NCI-H187 (cell line): Measurements from ENCODE around the gene MISP.

Experiments
- DNase-seq, 2 experiments: peaks; one replicate each; lab custom pipeline; 2025; lab: John Stamatoyannopoulos, UW

MISP gene

DNA sequence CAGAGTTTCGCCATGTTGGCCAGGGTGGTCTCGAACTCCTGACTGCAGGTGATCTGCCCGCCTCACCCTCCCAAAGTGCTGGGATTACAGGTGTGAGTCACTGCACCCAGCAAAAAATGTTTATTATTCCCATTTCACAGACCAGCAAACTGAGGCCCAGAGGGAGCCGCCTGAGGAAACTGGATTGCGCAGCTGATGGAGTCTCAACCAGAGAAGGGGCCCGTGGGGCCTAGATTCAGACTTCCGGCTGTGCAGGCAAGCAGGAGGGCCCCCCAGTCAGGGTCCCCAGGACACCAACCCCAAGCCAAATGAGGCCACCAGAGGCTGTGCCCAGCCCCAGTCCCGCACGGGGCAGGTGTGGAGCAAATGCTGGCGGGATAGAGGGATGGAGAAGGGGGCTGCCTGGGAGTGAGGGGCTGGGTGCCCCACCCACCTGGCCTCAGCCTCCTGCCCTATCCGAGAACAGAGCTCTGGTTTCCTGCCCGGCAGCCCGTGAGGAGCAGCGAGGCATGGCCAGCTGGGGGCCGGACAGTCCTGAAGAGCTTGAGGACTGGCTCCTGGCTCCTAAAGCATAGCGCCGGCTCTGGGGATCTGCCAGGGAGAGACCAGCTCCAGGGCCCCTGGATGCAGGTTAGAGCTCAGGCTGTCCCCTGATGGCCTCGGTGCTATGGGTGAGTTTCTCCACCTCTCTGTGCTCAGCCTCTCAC, 22.0 kb downstream of the MISP start:
- DNase-seq: no peak

DNA sequence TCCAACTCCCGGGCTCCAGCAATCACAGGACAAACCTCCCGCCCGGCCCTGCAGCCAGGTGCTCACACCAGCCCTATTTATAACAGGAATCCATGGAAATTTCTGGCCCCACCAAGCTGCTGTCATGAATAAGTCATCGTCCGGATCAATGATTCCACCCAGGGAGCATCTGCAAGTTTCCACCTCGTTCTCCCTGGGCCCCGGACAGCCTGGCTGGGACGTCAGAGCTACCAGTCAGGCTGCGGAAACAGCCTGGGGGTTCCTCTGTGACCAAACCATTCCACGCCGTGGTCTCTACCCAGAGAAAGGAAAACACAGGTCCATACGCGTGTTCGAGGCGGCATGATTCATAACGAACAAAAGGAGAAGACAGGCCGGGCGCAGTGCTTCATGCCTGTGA, 25.6 kb downstream of the MISP start:
- no peak for DNase-seq

DNA sequence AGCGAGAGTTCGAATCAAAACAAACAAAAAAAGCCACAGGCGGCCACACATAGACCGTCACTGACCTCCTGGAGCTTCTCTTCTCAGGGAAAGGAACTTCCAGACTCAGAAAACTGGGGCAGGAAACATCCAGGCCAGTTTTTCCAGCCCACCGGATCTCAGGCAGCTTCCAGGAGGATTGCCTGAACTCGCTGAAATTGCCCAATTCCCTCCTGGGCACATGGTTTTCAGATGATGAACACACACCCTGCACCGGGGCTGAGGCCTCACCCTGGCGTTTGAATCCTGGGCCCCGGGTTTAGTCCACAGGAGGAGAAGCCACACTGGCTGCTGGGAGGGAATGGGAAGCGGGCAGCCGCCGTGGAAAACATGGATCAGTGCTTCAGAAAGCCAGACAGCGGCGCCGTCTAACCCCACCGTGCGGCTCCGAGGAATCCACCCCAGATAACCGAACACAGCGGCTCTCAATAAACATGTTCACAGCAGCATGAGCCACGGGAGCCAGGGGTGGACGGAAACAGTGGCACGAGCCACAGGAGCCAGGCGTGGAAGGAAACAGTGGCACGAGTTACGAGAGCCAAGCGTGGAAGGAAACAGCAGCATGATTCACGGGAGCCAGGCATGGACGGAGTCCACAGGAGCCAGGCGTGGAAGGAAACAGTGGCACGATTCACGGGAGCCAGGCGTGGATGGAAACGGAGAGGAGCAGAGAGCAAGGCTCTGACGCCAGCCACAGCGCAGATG, 28.2 kb downstream of the MISP start:
- no peak for DNase-seq

DNA sequence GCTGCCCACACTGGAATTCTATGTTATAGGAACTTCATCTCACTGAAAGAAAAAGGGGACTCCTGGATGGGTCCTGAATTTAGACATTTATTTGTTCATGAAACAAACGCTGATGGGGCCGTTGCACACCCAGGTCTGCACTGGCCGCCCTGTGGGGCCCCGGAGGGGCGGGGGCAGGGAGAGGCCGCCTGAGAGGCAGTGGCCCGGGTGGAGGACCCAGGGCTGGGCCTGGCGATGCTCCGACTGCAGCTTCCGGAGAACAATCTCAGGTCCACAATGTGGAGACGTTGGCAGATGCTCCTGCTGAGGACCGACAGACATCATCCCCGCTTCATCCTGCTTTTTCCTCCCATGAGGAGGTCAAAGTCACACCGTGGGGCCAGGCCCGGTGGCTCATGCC, 30.0 kb downstream of the MISP start:
- no peak for DNase-seq

DNA sequence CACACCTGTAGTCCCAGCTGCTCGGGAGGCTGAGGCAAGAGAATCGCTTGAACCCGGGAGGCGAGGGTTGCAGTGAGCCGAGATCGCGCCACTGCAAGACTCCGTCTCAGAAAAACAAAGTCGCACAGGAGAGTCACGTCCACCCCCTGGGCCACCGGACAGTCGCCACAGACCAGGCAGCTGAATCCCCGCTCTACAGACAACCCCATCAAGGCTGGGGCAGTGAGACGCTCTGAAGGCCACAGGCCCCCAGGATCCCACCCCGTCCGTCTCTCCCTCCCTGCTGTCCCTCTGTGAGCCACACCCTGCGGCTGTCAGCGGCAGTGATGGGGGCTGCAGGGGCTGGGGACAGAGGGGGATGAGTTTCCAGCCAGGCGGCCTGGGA, 30.9 kb downstream of the MISP start:
- DNase-seq: no peak

DNA sequence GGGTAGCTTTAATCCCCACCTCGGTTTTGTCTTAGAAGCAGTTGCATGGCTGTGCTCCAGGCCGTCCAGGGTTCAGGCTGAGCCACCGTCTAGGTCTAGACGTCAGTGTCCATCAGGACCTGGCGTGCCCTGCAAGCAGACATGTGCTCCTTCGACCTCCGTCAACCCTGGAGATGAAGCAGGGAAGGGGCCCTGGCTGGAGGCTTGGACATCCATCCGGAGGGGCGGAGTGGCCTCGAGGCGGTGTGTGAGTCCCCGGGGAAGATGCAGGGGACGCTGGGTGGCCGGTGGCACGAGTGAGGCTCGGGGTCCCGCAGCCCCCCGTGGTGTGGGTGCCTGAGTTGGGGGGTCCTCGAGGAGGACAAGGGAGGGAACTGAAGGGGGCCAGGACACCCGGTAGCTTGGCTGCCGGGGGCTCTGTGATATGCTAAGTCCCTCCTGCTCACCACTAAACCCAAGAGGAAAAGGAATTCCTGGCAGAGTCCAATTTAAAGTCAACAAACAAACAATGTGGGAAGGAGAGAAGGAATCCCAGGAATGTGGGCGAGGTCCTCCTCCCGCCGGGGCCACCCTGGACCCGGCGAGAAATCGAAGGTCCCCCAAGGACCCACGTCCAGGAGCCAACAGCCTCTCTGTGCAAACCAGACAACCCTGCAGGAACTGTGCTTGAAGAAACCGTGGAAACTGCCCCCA, 31.4 kb downstream of the MISP start:
- DNase-seq: no peak

DNA sequence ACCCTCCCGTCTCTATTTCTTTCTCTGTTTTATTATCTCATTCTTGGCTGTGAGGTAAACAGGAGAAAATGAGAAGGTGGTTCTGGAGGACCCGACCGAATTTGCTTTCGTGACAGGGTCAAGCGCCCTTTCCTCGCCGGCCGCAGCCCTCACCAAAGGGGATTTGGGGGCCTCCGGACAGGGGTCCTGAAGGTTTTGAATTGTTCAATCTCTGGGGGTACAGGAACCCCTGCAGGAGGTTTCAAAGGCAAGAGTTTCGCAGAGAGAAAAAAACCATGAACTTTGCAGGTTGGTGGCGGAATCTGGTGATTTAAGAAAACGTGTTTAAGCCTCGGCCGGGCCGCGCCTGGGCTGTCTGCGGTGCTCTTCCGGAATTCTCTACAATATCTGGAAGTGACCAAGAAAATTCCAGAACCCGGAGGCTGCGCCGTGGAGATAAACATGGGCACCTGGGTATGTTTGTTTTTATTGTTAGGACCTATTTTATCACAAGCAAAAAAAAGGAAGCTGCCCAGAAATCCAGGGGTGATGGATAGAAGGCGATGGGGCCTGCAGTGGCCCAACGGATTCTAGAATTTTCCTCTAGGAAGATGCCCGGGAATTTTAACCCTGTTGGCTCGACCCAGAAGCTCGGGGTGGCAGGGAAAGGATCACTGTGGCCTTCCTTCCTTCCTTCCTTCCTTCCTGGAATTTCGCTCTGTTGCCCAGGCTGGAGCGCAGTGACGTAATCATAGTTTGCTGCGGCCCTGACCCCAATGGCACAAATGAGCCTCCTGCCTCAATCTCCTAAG, 32.2 kb downstream of the MISP start:
- no peak for DNase-seq

DNA sequence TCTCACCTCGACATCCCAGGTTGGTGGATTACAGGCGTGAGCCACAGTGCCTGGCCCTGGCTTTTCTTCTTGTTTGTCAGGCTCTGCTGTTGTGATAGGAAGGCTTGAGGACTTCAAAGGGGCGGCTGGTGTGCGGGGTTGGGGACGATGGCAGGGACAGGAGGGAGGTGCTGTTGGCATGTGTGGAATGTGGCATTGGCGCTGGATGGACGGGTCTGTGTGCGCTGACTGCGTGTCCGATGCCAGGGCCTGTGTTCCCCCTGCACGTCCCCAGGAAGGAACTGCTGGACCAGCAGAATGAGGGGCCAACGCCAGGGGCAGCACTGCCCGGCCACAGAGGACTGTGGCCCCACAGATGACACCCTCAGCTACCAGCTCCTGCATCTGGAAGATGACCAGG, 33.6 kb downstream of the MISP start:
- no peak for DNase-seq

DNA sequence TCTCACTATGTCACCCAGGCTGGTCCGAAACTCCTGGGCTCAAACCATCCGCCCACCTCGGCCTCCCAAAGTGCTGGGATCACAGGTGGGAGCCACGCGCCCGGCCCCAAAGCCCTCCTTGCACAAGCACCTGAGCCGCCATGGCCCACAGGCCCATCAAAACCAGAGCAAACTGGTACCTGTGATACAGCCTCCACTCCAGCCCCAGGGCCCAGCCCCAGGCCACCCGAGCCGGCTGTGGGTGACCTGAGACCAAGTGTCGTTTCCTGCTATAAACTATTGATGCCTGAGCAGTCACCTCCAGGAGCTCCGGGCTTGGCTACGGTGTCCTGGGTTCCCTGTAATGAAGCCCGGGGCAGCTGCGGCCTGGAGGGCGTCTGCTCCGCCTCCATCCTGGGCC, 36.6 kb downstream of the MISP start:
- DNase-seq: no peak

DNA sequence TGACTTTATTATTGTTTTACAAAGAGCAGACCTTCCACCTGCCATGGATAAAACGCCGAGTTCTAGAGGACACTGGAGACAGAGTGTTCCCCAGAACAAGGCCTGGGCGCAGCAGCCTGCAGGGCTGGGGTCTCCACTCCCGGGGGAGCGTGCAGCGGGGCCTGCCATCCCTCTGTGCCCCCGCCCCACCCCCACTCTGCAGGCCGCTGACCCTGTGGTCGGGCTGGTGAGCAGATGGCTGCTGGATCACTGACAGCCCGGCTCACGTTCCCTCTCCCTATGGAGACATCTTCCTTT, 37.7 kb downstream of the MISP start:
- no peak for DNase-seq

DNA sequence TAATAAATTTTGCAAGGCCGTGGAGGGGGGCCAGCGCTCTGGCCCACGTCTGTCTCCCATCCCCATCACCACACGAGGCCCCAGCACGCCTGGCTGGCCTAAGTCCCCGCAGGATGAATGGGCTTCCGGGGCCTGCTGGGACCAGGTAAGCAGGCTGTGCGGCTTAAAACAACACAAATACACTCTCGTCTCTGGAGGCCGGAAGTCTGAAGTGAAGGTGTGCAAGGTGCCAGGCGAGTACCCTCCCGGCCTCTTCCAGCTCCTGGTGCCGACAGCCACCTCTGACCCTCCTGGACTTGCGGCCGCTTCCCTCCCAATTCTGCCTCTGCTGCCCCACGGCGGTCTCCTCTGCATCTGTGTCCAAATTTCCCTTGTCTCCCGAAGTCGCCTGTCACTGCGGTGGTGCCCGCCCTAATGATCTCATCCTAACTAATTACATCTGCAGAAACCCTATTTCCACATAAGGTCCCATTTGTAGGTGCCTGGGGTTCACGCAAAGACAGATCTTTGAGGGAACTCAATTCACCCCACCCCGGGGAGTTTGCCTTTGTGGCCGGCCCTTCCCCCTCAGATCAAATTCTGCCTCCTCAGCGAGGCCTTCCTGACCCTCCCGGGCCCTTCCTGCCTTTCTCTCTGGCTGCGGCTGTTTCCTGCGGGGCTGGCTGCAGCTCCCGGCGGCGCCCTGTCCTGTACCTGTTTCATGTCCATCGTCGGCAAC, 38.2 kb downstream of the MISP start:
- no peak for DNase-seq

DNA sequence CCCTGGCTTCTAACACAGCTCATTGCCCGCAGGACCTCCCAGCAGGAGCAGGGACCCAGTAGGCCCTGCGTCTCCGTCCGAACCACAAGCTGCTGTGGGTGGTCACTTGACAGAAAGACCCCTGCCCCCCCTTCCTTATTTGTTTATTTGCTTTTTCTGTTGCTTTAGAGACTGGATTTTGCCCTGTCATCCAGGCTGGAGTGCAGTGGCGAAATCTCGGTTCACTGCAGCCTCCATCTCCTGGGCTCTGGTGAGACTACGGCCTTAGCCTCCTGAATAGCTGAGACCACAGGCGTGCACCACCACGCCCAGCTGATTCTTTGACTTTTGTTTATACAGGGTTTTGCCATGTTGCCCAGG, 38.8 kb downstream of the MISP start:
- DNase-seq: no peak

DNA sequence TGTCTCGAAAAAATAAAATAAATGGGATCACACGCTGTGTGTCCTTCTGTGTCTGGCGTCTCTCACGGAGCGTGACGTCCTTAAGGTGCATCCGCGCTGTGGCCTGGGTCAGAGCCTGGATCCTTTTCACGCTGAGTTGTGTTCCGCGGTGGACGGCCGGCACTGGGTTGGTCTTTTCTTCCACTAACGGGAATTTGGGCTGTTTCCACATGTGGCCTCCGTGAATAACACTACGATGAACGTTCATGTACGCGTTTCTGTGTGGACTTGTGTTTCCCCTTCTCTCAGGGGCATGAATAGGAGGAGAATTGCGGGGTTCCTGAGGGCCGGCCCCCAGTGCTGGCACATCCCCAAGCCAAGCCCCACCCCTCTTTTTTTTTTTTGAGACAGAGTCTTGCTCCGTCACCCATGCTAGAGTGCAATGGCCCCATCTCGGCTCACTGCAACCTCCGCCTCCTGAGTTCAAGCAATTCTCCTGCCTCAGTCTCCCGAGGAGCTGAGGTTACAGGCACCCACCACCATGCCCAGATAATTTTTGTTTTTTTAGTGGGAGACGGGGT, 40.2 kb downstream of the MISP start:
- no peak for DNase-seq

DNA sequence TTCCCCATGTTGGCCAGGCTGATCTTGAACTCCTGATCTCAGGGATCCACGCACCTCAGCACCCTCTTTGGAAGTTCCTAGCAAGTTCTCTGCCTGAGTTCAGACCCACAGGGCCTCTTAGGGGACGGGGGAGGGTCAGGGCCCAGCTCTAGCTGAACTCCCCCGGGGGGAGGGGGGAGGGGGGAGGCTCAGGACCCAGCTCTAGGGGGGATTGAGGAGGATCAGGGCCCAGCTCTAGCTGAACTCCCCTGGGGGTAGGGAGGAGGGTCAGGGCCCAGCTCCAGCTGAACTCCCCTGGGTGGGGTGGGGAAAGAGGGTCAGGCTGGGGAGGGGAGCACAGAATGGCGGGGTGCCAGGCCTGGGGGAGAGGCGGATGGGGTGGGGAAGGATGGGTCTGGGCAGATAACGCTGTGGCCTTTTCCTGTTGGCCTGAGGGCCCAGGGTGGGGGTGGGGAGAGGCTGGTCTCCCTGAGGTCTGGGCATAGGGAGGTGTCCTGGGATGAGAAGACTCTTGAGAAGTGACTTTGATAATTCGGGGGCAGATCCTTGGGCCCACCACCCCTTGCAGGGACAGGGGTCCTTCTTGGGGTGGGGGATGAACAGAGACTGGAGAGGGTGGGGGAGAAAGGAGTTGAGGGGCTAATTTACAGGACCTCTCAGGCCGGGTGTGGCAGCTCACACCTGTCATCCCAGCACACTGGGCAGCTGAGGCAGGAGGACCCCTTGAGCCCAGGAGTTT, 40.8 kb downstream of the MISP start:
- no peak for DNase-seq

DNA sequence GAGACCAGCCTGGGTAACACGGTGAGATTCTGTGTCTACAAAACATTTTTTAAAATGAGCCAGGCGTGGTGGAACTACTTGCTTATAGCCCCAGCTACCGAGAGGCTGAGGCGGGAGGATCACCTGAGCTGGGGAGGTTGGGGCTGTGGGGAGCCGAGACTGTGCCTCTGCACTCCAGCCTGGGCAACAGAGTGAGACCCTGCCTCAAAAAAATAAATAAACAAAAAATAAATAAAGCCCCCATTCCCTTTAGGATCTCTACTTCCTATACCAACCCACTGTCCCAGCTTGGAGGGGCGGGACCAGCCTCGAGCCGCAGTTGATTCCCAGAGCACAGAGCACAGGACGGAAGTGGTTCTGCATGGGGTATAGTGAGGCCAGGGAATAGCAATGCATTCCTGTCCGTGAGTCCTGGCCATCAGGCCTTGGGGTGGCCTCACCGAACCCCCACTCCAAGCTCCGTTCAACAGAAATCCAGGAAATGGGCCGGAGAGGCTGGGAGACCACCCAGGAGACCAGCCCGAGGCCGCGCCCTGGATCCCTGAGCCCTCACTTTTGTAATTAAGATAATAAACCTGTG, 41.5 kb downstream of the MISP start:
- no peak for DNase-seq

DNA sequence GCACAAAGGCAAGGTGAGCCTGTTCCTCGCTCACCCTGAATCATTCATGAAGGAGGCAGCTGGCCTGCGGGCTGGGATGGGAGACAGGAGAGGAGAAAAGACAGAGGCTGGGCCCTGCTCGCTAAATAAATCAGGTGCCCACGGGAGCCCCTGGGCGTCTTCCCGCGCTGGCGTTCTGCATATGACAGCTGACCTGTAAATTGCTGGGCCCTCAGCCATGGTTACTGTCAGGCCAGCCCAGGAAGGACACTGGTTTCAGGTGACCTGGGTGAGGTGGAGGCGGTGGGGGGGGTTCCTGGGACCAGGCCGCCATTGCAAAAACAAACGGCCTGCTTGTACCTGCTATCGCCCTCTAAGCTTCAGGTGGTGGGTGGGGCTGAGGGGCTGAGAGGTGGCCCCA, 42.9 kb downstream of the MISP start:
- no peak for DNase-seq

DNA sequence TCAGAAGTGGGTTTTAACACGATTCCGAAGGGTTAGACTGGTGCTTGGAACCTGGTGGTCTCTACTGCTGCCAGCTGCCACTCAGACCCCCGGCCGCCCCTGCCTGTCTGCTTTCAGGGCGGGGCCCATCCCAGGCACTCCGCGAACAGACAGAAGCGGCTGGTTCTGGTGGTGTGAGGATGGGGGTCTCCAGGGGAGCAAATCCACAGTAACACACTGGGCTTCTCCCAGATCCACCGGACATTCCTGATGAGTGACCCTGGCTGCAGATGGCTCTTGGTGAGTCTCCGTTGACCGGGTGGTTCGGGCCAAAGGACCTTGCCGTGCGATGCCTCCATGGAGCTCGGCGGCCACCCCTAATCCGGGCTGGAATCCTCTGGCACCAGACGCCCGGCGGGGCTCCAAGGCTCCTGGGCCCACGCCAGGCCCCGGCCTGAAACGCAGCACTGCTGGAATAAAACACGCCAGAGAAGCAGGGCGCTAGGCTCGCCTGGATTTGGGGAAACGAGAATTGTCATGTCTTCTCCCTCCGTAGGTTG, 44.2 kb downstream of the MISP start:
- DNase-seq: no peak

DNA sequence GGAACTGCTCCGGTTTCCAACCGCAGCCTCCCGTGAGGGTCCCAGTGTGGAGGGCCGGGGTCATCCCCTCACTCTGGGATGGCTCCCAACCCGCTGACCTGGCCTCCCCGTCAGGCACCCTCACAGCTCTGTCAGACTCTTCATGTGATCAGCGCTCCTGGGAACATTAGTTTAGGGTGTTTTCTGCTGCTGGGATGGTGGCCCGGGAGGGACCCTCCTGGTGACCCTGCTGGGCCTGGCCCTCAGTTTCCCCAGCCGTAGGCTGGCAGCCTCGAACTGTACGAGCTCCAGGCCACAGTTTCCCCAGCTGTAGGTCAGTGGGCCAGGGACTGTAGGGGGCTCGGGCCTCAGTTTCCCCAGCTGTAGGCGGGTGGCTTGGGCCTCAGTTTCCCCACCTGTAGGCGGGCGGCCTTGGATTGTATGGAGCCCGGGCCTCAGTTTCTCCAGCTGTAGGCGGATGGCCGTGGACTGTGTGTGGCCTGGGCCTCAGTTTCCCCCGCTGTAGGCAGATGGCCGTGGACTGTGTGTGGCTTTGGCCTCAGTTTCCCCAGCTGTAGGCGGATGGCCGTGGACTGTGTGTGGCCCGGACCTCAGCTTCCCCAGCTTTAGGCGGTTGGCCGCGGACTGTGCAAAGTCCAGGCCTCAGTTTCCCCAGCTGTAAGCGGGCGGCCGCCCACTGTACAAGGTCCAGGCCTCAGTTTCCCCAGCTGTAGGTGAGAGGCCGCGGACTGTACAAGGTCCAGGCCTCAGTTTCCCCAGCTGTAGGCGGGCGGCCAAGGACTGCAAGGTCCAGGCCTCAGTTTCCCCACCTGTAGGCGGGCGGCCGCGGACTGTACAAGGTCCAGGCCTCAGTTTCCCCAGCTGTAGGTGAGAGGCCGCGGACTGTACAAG, 45.0 kb downstream of the MISP start:
- DNase-seq: no peak
